SU-DHL-6 (cell line): ENCODE measurements around the gene DIPK1A.
A peak's percentile ranks its signal among the peaks of the same experiment; 100 is the strongest.

Experiments
- H2AFZ ChIP-seq: fragments of 200-600 bp; sonication (generic); 2 replicates; pipeline ENCODE4 v1.6.1; 2014; ENCODE audit warnings: low read depth, mild to moderate bottlenecking, moderate library complexity, mixed read lengths, antibody characterized with exemption, low read length; ENCODE audit not compliant: severe bottlenecking
- H3F3A ChIP-seq: fragments of 200-600 bp; shearing (Covaris generic); 2 replicates; pipeline ENCODE4 v1.6.0; 2016; ENCODE audit warnings: antibody characterized with exemption, mild to moderate bottlenecking; ENCODE audit not compliant: insufficient read depth
- H3K27ac ChIP-seq: fragments of 200-600 bp; sonication (generic); 2 replicates; pipeline ENCODE4 v1.5.1; 2016; ENCODE audit warnings: low read depth, mild to moderate bottlenecking, low read length, moderate library complexity, mixed read lengths
- H3K27me3 ChIP-seq: fragments of 200-600 bp; sonication (generic), shearing (Covaris generic); 2 replicates; pipeline ENCODE4 v1.6.0; 2014; ENCODE audit warnings: mild to moderate bottlenecking, low read length
- H3K36me3 ChIP-seq: fragments of 200-600 bp; sonication (generic); 2 replicates; pipeline ENCODE4 v1.6.1; 2014; ENCODE audit warnings: mild to moderate bottlenecking, low read length, mixed read lengths
- H3K4me2 ChIP-seq: fragments of 300-600, 200-600 bp; shearing (Covaris generic), sonication (generic); 2 replicates; pipeline ENCODE4 v1.6.0; 2014; ENCODE audit warnings: low read length, low read depth, mild to moderate bottlenecking; ENCODE audit not compliant: poor library complexity, severe bottlenecking
- H3K4me3 ChIP-seq: fragments of 200-600 bp; sonication (generic); 2 replicates; pipeline ENCODE4 v1.5.1; 2014; ENCODE audit warnings: antibody characterized with exemption, low read length, mild to moderate bottlenecking, mixed read lengths; ENCODE audit not compliant: insufficient read depth, poor library complexity, severe bottlenecking
- H3K79me2 ChIP-seq: fragments of 200-600 bp; sonication (generic); 2 replicates; pipeline ENCODE4 v1.6.1; 2014; ENCODE audit warnings: mild to moderate bottlenecking, low read length, moderate library complexity; ENCODE audit not compliant: insufficient read depth
- H3K9ac ChIP-seq: fragments of 200-600 bp; sonication (generic); 2 replicates; pipeline ENCODE4 v1.7.0; 2014; ENCODE audit warnings: mild to moderate bottlenecking, low read length
- H3K9me2 ChIP-seq: fragments of 200-600 bp; sonication (generic); replicated peaks from 2 replicates; pipeline ENCODE4 v1.6.1; 2014; ENCODE audit warnings: low read length; ENCODE audit not compliant: insufficient read depth
- H3K9me3 ChIP-seq: fragments of 200-600 bp; sonication (generic); 2 replicates; pipeline ENCODE4 v1.6.1; 2014; ENCODE audit warnings: low read length, mixed read lengths; ENCODE audit not compliant: insufficient read depth
- H4K20me1 ChIP-seq: fragments of 200-600 bp; sonication (generic); 2 replicates; pipeline ENCODE4 v1.6.1; 2014; ENCODE audit warnings: low read depth, mild to moderate bottlenecking, antibody characterized with exemption, low read length, moderate library complexity, mixed read lengths
- CTCF ChIP-seq: fragments of 200-600 bp; sonication (generic); IDR thresholded peaks from one replicate; pipeline ENCODE4 v1.5.1; 2017; ENCODE audit warnings: antibody characterized with exemption, mild to moderate bottlenecking, low read length, moderate library complexity; ENCODE audit not compliant: insufficient read depth, poor library complexity, severe bottlenecking
- EZH2phosphoT487 ChIP-seq: fragments of 200-600 bp; sonication (generic), shearing (Covaris generic); conservative IDR thresholded peaks from 2 replicates; pipeline ENCODE4 v1.6.1; 2018; ENCODE audit warnings: mild to moderate bottlenecking, antibody characterized with exemption, low read length, moderate library complexity, mixed read lengths

Gene DIPK1A

GRCh38 chr1:92834617-92835016 lies 126.6 kb downstream of the DIPK1A start:
- H3K36me3 ChIP-seq: peaks cover 58% of the 10 kb centered on the region
- H3K4me2 ChIP-seq: peak overlapping the region; percentile 84
- TF ChIP-seq EZH2phosphoT487 (no peak), CTCF (no peak)
- H3K27me3 ChIP-seq: no peaks in the 10 kb centered on the region
- H3K9me2 ChIP-seq: no peaks in the 10 kb centered on the region
- H3K27ac ChIP-seq: no peak overlapping the region
- H3K9ac ChIP-seq: peak overlapping the region; percentile 91; the same call in 1 of the 2 replicates
- peaks cover 60% of the 10 kb centered on the region for H4K20me1 ChIP-seq
- H3K4me3 ChIP-seq: no peak overlapping the region
- H2AFZ ChIP-seq: no peak overlapping the region
- H3K79me2 ChIP-seq: peaks cover 78% of the 10 kb centered on the region
- H3K9me3 ChIP-seq: no peaks in the 10 kb centered on the region
- H3F3A ChIP-seq: peaks cover 50% of the 10 kb centered on the region

GRCh38 chr1:92833840-92834239 lies 127.4 kb downstream of the DIPK1A start:
- H3K79me2 ChIP-seq: peaks cover 70% of the 10 kb centered on the region
- H3K27me3 ChIP-seq: no peaks in the 10 kb centered on the region
- peaks cover 45% of the 10 kb centered on the region for H3F3A ChIP-seq
- H3K4me2 ChIP-seq: peak overlapping the region; percentile 84
- H3K36me3 ChIP-seq: peaks cover 53% of the 10 kb centered on the region
- no peaks in the 10 kb centered on the region for H3K9me2 ChIP-seq
- H3K9me3 ChIP-seq: no peaks in the 10 kb centered on the region
- peak overlapping the region; percentile 79 for H3K4me3 ChIP-seq
- no peak overlapping the region for H2AFZ ChIP-seq
- TF ChIP-seq CTCF (no peak), EZH2phosphoT487 (no peak)
- peak overlapping the region; percentile 91 for H3K9ac ChIP-seq
- peaks cover 55% of the 10 kb centered on the region for H4K20me1 ChIP-seq
- peak overlapping the region; percentile 74; the same call in 1 of the 2 replicates for H3K27ac ChIP-seq

- H3K9ac ChIP-seq: peak overlapping the region; percentile 91
- H3F3A ChIP-seq: peaks cover 32% of the 10 kb centered on the region
- H3K4me3 ChIP-seq: peak overlapping the region; percentile 79
- H3K4me2 ChIP-seq: peak overlapping the region; percentile 84
- no peaks in the 10 kb centered on the region for H3K9me2 ChIP-seq
- H2AFZ ChIP-seq: no peak overlapping the region
- H3K27ac ChIP-seq: peak overlapping the region; percentile 74
- H4K20me1 ChIP-seq: peaks cover 44% of the 10 kb centered on the region
- peaks cover 58% of the 10 kb centered on the region for H3K79me2 ChIP-seq
- no peaks in the 10 kb centered on the region for H3K27me3 ChIP-seq
- no peak for TF ChIP-seq EZH2phosphoT487
- no peak for TF ChIP-seq CTCF
- peaks cover 42% of the 10 kb centered on the region for H3K36me3 ChIP-seq
- H3K9me3 ChIP-seq: no peaks in the 10 kb centered on the region
These were observed 128.6 kb downstream of the DIPK1A start for GRCh38 chr1:92832537-92833114.
